ENCODE measurements around the gene PITPNC1. TPM values are rescaled to one million over a fixed set of nuclear protein-coding genes. Genes with fewer than 3 reads are reported as not detected.
A peak's percentile ranks its signal among the peaks of the same experiment; 100 is the strongest.

PITPNC1 gene
- total and polyA plus RNA-seq, 2 donors (not counting 1 experiment from before 2014, with no cell fraction given) = 4.7 to 26.1 TPM

DNA sequence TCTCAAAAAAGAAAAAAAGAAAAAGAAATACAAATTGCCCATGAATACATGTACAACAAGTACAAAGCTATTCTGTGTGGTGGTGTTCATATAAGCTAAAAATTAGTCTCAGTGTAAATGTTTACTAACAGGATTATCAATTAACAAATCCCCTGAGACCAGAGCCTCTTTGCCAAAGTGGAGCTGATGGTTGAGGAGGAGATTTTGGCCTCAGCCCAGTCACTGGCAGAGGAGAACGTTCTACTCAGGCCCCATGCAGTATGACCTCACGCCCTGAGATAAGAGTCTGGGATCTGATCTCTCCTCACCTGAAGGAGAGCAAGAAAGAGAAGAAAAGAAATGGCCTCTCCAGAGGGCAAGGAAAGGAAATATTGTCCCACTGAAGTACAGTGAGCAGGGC is 305.1 kb downstream of the PITPNC1 start:
- no peaks in the 10 kb centered on the region for H3K9me3 ChIP-seq (ENCODE audit: control extremely low read depth in 1 of 3, control insufficient read depth in 2 of 3, insufficient read depth in 1 of 3, low read length in 2 of 3)
- Mint-ChIP-seq H3K27me3 (no peaks in the 10 kb centered on the region), H3K4me3 (no peak overlapping the region), H3K9me3 (ENCODE audit: insufficient read depth) (no peaks in the 10 kb centered on the region), H3K27ac (peak overlapping the region; percentile 46), H3K4me1 (peaks cover 38% of the 10 kb centered on the region)
- DNase-seq (no peak), ATAC-seq (ENCODE audit: low read depth) (no peak)
- no peak overlapping the region for H3K4me2 ChIP-seq (replicated peaks; ENCODE audit: low read depth, low read length, poor library complexity, severe bottlenecking)
- no peaks in the 10 kb centered on the region for H3K79me2 ChIP-seq (ENCODE audit: control insufficient read depth, insufficient read depth, low read length)
- H3K4me1 ChIP-seq (ENCODE audit: control insufficient read depth in 2 of 2, insufficient read depth in 2 of 2, low read length in 2 of 2) = peaks cover 31% of the 10 kb centered on the region in 2 donors
- no peak overlapping the region for H3K9ac ChIP-seq (ENCODE audit: low read length)
- H3K27me3 ChIP-seq (replicated peaks in 1 of 4; ENCODE audit: control extremely low read depth in 1 of 4, control insufficient read depth in 3 of 4, insufficient read depth in 4 of 4, low read length in 3 of 4) = no peaks in the 10 kb centered on the region
- ChIA-PET CTCF (no interaction called here), POLR2A (no interaction called here)
- H3K4me3 ChIP-seq (ENCODE audit: control extremely low read depth in 1 of 5, extremely low read depth in 1 of 5, insufficient read depth in 1 of 5, low read depth in 2 of 5, low read length in 4 of 5) = no peak overlapping the region
- no peak overlapping the region for H3K27ac ChIP-seq (ENCODE audit: low read length in 2 of 2)
- no peaks in the 10 kb centered on the region for H4K20me1 ChIP-seq (ENCODE audit: control insufficient read depth, insufficient read depth, low read length, poor library complexity, severe bottlenecking)
- 100% methylated on average over 1 of the region's 2 CpGs for WGBS (ENCODE audit: insufficient coverage)
- no peak for TF ChIP-seq EZH2 (IDR thresholded peaks at IDR 0.05; ENCODE audit: borderline replicate concordance, insufficient read depth, low read depth, low read length, poor library complexity, severe bottlenecking)
- TF ChIP-seq, protein P1, sequence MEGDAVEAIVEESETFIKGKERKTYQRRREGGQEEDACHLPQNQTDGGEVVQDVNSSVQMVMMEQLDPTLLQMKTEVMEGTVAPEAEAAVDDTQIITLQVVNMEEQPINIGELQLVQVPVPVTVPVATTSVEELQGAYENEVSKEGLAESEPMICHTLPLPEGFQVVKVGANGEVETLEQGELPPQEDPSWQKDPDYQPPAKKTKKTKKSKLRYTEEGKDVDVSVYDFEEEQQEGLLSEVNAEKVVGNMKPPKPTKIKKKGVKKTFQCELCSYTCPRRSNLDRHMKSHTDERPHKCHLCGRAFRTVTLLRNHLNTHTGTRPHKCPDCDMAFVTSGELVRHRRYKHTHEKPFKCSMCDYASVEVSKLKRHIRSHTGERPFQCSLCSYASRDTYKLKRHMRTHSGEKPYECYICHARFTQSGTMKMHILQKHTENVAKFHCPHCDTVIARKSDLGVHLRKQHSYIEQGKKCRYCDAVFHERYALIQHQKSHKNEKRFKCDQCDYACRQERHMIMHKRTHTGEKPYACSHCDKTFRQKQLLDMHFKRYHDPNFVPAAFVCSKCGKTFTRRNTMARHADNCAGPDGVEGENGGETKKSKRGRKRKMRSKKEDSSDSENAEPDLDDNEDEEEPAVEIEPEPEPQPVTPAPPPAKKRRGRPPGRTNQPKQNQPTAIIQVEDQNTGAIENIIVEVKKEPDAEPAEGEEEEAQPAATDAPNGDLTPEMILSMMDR (IDR thresholded peaks at IDR 0.05) = no peak
- intact Hi-C loops (cut with micrococcal nuclease) = no loop called here
- no peak overlapping the region for H2AFZ ChIP-seq (ENCODE audit: insufficient read depth, low read depth, low read length, poor library complexity, severe bottlenecking)
- H3K36me3 ChIP-seq (replicated peaks in 1 of 2; ENCODE audit: control extremely low read depth in 1 of 2, control insufficient read depth in 1 of 2, extremely low read depth in 1 of 2, insufficient read depth in 2 of 2, low read length in 1 of 2) = no peaks in the 10 kb centered on the region

DNA sequence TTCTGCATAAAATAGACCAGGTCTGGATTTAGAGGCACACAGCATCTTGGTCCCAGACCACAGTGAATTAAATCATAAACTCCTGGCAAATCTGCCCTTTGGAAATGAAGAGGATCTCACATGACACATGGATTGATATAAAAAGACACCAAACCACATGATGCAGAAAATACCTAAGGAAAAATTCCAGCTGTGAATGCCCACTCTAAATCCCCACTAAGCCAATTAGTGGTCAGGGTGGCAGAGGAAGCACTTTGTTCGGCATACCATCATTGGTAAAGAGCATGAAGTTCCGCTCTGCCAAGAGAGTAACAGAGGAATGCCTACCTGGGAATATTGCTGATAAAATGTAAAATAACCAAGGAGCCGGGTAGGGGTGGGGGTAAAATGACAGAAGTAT is 308.3 kb downstream of the PITPNC1 start:
- POLR2A ChIA-PET = no interaction called here

More for the DNA sequence above, 308.3 kb downstream of the PITPNC1 start:
- no peaks in the 10 kb centered on the region for H3K27me3 Mint-ChIP-seq
- no peaks in the 10 kb centered on the region for H4K20me1 ChIP-seq (ENCODE audit: control insufficient read depth, insufficient read depth, low read length, poor library complexity, severe bottlenecking)
- DNase-seq = no peak
- CTCF ChIA-PET = interaction anchor here (1.0 to 1.1 kb wide), 3 partner anchors 9 to 210 kb away, joined by 3 to 4 read pairs (median 4); no protein-coding TSS in a partner anchor
- no peak overlapping the region for H3K9ac ChIP-seq (ENCODE audit: low read length)
- H3K4me3 ChIP-seq (ENCODE audit: control extremely low read depth in 1 of 5, extremely low read depth in 1 of 5, insufficient read depth in 1 of 5, low read depth in 2 of 5, low read length in 4 of 5) = no peak overlapping the region
- H3K4me1 Mint-ChIP-seq = peaks cover 21% of the 10 kb centered on the region
- ATAC-seq (ENCODE audit: low read depth) = no peak
- H3K4me3 Mint-ChIP-seq = no peak overlapping the region
- no peaks in the 10 kb centered on the region for H3K79me2 ChIP-seq (ENCODE audit: control insufficient read depth, insufficient read depth, low read length)
- H3K9me3 ChIP-seq (ENCODE audit: control extremely low read depth in 1 of 3, control insufficient read depth in 2 of 3, insufficient read depth in 1 of 3, low read length in 2 of 3) = no peaks in the 10 kb centered on the region
- intact Hi-C loops (cut with micrococcal nuclease) = loop anchor here (5.0 kb wide), 2 partner anchors 108 to 208 kb away; no protein-coding TSS in a partner anchor
- TF ChIP-seq EZH2 (IDR thresholded peaks at IDR 0.05; ENCODE audit: borderline replicate concordance, insufficient read depth, low read depth, low read length, poor library complexity, severe bottlenecking) = no peak
- TF ChIP-seq, protein P1 (IDR thresholded peaks at IDR 0.05) = no peak
- no peak overlapping the region for H2AFZ ChIP-seq (ENCODE audit: insufficient read depth, low read depth, low read length, poor library complexity, severe bottlenecking)
- peaks cover 11 to 12% of the 10 kb centered on the region in 2 donors for H3K4me1 ChIP-seq (ENCODE audit: control insufficient read depth in 2 of 2, insufficient read depth in 2 of 2, low read length in 2 of 2)
- H3K27me3 ChIP-seq (replicated peaks in 1 of 4; ENCODE audit: control extremely low read depth in 1 of 4, control insufficient read depth in 3 of 4, insufficient read depth in 4 of 4, low read length in 3 of 4) = no peaks in the 10 kb centered on the region
- no peaks in the 10 kb centered on the region for H3K36me3 ChIP-seq (replicated peaks in 1 of 2; ENCODE audit: control extremely low read depth in 1 of 2, control insufficient read depth in 1 of 2, extremely low read depth in 1 of 2, insufficient read depth in 2 of 2, low read length in 1 of 2)
- no peak overlapping the region for H3K27ac ChIP-seq (ENCODE audit: low read length in 2 of 2)
- no peak overlapping the region for H3K27ac Mint-ChIP-seq
- no peak overlapping the region for H3K4me2 ChIP-seq (replicated peaks; ENCODE audit: low read depth, low read length, poor library complexity, severe bottlenecking)
- H3K9me3 Mint-ChIP-seq (ENCODE audit: insufficient read depth) = no peaks in the 10 kb centered on the region
- WGBS (ENCODE audit: insufficient coverage) = no CpG with 5 or more reads among the region's 3 CpGs
